ENCODE results near the gene IGSF8. TPM values are rescaled to one million over a fixed set of nuclear protein-coding genes. Genes with fewer than 3 reads are reported as not detected.

IGSF8 gene
- polyA plus RNA-seq, 2 of the 4 experiments (the other 2 are of a cell fraction): 7.3 to 7.8 TPM

GRCh38 chr1:160129966-160130365 is 31.5 kb upstream of the IGSF8 start (continued):
- no peak for TF ChIP-seq REST (IDR thresholded peaks at IDR 0.05)
- no peak for TF ChIP-seq MAZ (IDR thresholded peaks at IDR 0.05; ENCODE audit: borderline replicate concordance, low read depth, low read length)
- no peak for TF ChIP-seq NPAS2 (CRISPR knock-in tag; IDR thresholded peaks at IDR 0.05; ENCODE audit: borderline replicate concordance)

- DNase-seq (ENCODE audit: low read depth in 1 of 2, low spot score in 1 of 2) (no peak), FAIRE-seq (no peak), ATAC-seq (no peak)
- Histone ChIP-seq H3K27ac (peak overlapping the region; percentile 60 to 85; a peak in 5 of 6 replicates), H3K4me2 (no peak overlapping the region), H3K9me3 (no peaks in the 10 kb centered on the region), H3K4me3 (no peak overlapping the region), H3K4me1 (peaks cover 51% of the 10 kb centered on the region)
- ChIA-PET CTCF (interaction anchor here (0.7 to 23.7 kb wide), 4 partner anchors 17 to 63 kb away, joined by 3 to 222 read pairs (median 6); no protein-coding TSS in a partner anchor), POLR2A (no interaction called here)
- 85% methylated on average over 3 of the region's 3 CpGs for WGBS (ENCODE audit: missing lambda C conversion rate)
- TF ChIP-seq ZFP36 (IDR thresholded peaks at IDR 0.05; ENCODE audit: borderline replicate concordance, partially characterized antibody) (no peak), E2F6 (IDR thresholded peaks at IDR 0.05; ENCODE audit: borderline replicate concordance, low read depth) (no peak), BHLHE40 (IDR thresholded peaks at IDR 0.05; ENCODE audit: low read depth, low read length) (no peak), REST (IDR thresholded peaks at IDR 0.05) (no peak), MAFK (IDR thresholded peaks at IDR 0.05; ENCODE audit: partially characterized antibody) (peak; percentile 68), FOSL2 (IDR thresholded peaks at IDR 0.05) (no peak), FOSL2 (CRISPR knock-in tag; IDR thresholded peaks at IDR 0.05) (no peak)
- TF ChIP-seq, protein P1, sequence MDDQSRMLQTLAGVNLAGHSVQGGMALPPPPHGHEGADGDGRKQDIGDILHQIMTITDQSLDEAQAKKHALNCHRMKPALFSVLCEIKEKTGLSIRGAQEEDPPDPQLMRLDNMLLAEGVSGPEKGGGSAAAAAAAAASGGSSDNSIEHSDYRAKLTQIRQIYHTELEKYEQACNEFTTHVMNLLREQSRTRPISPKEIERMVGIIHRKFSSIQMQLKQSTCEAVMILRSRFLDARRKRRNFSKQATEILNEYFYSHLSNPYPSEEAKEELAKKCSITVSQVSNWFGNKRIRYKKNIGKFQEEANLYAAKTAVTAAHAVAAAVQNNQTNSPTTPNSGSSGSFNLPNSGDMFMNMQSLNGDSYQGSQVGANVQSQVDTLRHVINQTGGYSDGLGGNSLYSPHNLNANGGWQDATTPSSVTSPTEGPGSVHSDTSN (IDR thresholded peaks at IDR 0.05): no peak
- TF ChIP-seq, protein P2, sequence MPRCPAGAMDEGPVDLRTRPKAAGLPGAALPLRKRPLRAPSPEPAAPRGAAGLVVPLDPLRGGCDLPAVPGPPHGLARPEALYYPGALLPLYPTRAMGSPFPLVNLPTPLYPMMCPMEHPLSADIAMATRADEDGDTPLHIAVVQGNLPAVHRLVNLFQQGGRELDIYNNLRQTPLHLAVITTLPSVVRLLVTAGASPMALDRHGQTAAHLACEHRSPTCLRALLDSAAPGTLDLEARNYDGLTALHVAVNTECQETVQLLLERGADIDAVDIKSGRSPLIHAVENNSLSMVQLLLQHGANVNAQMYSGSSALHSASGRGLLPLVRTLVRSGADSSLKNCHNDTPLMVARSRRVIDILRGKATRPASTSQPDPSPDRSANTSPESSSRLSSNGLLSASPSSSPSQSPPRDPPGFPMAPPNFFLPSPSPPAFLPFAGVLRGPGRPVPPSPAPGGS (IDR thresholded peaks at IDR 0.05): no peak
- TF ChIP-seq, protein P3, sequence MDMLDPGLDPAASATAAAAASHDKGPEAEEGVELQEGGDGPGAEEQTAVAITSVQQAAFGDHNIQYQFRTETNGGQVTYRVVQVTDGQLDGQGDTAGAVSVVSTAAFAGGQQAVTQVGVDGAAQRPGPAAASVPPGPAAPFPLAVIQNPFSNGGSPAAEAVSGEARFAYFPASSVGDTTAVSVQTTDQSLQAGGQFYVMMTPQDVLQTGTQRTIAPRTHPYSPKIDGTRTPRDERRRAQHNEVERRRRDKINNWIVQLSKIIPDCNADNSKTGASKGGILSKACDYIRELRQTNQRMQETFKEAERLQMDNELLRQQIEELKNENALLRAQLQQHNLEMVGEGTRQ (IDR thresholded peaks at IDR 0.05): no peak
Observed at GRCh38 chr1:160129558-160129957, 31.1 kb upstream of the IGSF8 start.

All from A549 (cell line).